HFF-Myc (cell line): Measurements from ENCODE around the gene XAB2.

Source experiments
- DNase-seq: peaks from one replicate; pipeline ENCODE4 v3.0.0-alpha.2; 2011; ENCODE audit warnings: low read depth; ENCODE audit errors: extremely low read depth
- H3K4me3 ChIP-seq: replicated peaks from 2 replicates; pipeline ENCODE4 v1.5.1; 2011; ENCODE audit warnings: low read depth, mild to moderate bottlenecking, control low read depth, low read length
- CTCF ChIP-seq: IDR thresholded peaks from 2 replicates; pipeline ENCODE4 v1.5.1; 2012; ENCODE audit warnings: mild to moderate bottlenecking, low read depth, low read length, control low read depth; ENCODE audit errors: missing control alignments

The XAB2 gene

GRCh38 chr19:7618771-7619510 lies 10.4 kb downstream of the XAB2 start:
- no peak for DNase-seq
- no peak overlapping the region for H3K4me3 ChIP-seq
- no peak for TF ChIP-seq CTCF

GRCh38 chr19:7618348-7618747 lies 11.0 kb downstream of the XAB2 start:
- TF ChIP-seq CTCF: no peak

GRCh38 chr19:7617735-7618134 lies 11.6 kb downstream of the XAB2 start:
- TF ChIP-seq CTCF: no peak
- DNase-seq: no peak
- H3K4me3 ChIP-seq: no peak overlapping the region

More at GRCh38 chr19:7618348-7618747, 11.0 kb downstream of the XAB2 start:
- no peak overlapping the region for H3K4me3 ChIP-seq
- no peak for DNase-seq

GRCh38 chr19:7617172-7617571 lies 12.2 kb downstream of the XAB2 start:
- no peak for DNase-seq
- H3K4me3 ChIP-seq: no peak overlapping the region
- TF ChIP-seq CTCF: no peak

- H3K4me3 ChIP-seq: no peak overlapping the region
- DNase-seq: no peak
- no peak for TF ChIP-seq CTCF
Measured at GRCh38 chr19:7614859-7615741, 14.2 kb downstream of the XAB2 start.

- no peak for TF ChIP-seq CTCF
- no peak overlapping the region for H3K4me3 ChIP-seq
- no peak for DNase-seq
Measured at GRCh38 chr19:7612282-7613274, 16.8 kb downstream of the XAB2 start.
